HG02571 (cell line): Measurements from ENCODE around the gene CSNK2B.

ENCODE experiments used
- ATAC-seq: cut with Tn5 transposase; IDR thresholded peaks from one replicate; pipeline ENCODE4 v1.9.1; 2021; ENCODE audit warnings: mild to moderate bottlenecking, moderate library complexity; ENCODE audit not compliant: unreplicated experiment

Gene CSNK2B

DNA sequence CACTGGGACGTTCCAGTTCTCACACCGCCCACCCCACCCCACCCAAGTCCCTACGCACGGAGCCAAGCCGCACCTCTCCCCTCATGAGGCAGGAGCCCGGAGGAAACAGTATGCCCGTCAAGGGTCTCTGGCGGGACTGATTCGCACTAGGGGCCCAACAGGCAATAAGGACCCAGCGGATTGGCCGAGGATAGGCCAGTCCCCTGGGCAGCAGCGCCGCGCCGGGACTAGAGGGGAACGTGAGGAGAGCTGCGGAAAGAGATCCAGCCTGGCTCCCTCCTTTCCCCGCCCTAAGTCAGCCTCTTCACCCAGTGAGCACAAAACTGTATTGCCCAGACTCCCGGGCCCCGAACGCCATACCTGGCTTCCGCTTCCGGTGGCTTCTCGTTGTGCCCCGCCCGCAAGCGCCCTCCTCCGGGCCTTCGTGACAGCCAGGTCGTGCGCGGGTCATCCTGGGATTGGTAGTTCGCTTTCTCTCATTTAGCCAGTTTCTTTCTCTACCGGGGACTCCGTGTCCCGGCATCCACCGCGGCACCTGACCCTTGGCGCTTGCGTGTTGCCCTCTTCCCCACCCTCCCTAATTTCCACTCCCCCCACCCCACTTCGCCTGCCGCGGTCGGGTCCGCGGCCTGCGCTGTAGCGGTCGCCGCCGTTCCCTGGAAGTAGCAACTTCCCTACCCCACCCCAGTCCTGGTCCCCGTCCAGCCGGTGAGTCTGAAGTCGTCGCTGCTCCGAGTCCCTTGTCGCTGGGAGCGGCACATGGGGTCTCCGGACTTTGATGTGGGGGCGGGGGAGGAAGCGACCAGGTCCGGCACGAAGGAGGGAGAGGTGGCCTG, at the start of gene CSNK2B:
TSS of gene CSNK2B (plus strand) at position 580 of the 836 bp plus-strand sequence. CDS start 752 bp downstream, outside the sequence.
- peak; percentile 72 for ATAC-seq

DNA sequence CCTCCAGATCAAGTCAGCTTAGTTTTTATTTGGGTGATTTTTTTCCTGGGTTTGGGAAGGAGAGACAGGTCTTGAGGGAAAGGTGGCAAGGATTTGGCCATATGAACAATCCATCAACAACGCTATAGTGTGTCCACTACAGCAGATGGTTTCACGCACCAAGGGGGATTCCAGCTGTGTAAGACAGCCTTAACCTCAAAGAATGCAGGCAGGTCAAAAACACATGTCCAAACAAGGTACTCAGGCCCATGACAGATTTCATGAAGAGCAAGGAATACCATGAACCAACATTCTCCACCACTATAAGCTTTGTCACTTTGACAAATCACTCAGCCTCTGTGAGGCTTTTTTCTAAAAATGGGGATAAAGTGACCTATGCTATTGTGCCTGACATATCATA, 48.9 kb upstream of the CSNK2B start:
- ATAC-seq: no peak

GRCh38 chr6:31619805-31620585, 45.9 kb upstream of the CSNK2B start:
- peak; percentile 80 for ATAC-seq

- ATAC-seq: peak; percentile 36
Measured at GRCh38 chr6:31620586-31621319, 45.1 kb upstream of the CSNK2B start, which contains the start of gene PRRC2A. Gene PRRC2A (plus strand): TSS chr6:31620715. CDS start chr6:31622790, 2,075 bp downstream.

- ATAC-seq: no peak
Measured at GRCh38 chr6:31621320-31621939, 44.5 kb upstream of the CSNK2B start.

GRCh38 chr6:31621991-31622390, 43.9 kb upstream of the CSNK2B start:
- ATAC-seq: no peak

GRCh38 chr6:31622684-31623091, 43.2 kb upstream of the CSNK2B start:
- no peak for ATAC-seq

GRCh38 chr6:31624070-31624469, 41.8 kb upstream of the CSNK2B start:
- no peak for ATAC-seq

DNA sequence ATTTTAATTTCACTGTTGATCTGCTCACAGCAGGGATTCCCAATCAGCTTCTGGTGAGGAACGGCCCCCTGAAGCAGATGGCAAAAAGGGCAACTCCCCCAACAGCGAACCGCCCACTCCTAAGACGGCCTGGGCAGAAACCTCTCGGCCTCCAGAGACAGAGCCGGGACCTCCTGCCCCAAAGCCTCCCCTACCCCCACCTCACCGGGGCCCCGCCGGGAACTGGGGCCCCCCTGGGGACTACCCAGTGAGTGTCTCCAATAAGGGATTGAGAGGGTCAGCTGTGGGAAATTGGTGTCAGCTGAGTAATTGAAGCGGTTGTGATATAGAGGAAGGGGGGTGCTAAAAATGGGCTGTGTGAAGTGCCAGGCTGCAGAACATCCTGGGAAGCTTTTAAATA, 38.9 kb upstream of the CSNK2B start:
- no peak for ATAC-seq

GRCh38 chr6:31627690-31628287, 38.1 kb upstream of the CSNK2B start:
- no peak for ATAC-seq

DNA sequence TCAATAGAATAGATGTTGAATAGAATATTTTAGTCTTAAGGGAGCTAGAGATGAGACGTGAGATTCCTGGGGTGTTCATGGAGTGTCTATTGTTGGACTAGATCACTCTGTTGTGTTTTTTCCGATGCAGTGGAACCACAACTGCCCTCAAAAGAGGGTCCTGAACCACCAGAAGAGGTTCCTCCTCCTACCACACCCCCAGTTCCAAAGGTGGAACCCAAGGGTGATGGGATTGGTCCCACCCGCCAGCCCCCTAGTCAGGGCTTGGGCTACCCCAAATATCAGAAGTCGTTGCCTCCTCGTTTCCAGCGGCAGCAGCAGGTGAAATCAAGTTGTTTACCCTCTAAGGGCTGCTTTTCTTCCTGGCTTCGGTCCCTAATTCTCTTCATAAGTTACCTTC, 36.9 kb upstream of the CSNK2B start:
- ATAC-seq: no peak

GRCh38 chr6:31630177-31630934, 35.5 kb upstream of the CSNK2B start:
- no peak for ATAC-seq

GRCh38 chr6:31631209-31631608, 34.7 kb upstream of the CSNK2B start:
- ATAC-seq: no peak

GRCh38 chr6:31631681-31632278, 34.1 kb upstream of the CSNK2B start:
- ATAC-seq: no peak

GRCh38 chr6:31632279-31632946, 33.5 kb upstream of the CSNK2B start:
- no peak for ATAC-seq

- ATAC-seq: no peak
Measured at GRCh38 chr6:31633447-31633846, 32.4 kb upstream of the CSNK2B start.

DNA sequence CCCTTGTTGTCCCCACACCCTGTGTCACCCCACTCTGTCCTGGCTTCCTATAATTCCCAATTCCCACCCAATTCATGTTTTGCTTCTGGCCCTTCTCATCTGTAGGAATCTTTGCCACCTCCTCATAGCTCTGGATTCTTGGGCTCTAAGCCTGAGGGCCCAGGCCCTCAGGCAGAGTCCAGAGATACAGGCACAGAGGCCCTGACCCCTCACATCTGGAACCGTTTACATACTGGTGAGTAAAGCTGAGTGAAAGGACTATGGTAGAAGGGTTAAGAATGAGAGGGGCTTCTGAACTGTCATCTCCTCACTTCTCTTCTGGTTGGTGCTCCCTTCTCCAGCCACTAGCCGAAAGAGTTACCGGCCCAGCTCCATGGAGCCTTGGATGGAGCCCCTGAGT, 31.7 kb upstream of the CSNK2B start:
- no peak for ATAC-seq

DNA sequence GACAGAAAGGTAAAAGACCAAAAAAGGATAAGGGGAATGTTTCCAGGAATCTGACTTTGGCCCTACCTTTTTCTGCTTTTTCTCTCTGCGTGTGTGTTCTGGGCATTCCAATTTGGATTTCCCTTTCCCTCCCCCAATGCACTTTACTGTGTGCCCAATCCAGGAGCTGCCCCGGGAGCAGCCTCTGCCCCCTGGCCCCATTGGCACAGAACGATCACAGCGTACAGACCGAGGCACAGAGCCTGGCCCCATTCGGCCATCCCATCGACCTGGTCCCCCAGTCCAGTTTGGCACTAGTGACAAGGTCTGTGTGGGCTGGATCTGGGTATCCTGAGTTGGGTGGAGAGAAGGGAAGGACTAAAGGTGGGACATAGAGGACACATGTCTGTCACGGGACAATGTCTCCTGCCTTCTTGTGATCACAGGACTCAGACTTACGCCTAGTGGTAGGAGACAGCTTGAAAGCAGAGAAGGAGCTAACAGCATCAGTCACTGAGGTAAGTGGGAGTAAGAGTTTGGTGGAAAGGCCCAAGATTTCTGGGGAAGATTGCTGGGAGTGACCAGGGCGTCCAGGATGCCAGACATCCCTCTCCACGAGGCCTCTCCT, 30.8 kb upstream of the CSNK2B start:
- no peak for ATAC-seq
